Hematopoietic multipotent progenitor cell treated with erythropoietin and hydrocortisone succinate and interleukin-3 and kit ligand, for 4 days (in vitro differentiated cells): ENCODE measurements around the gene COL9A3.

Experiments used
- DNase-seq: peaks from one replicate; pipeline ENCODE4 v3.0.0-alpha.2; 2015

COL9A3 gene

DNA sequence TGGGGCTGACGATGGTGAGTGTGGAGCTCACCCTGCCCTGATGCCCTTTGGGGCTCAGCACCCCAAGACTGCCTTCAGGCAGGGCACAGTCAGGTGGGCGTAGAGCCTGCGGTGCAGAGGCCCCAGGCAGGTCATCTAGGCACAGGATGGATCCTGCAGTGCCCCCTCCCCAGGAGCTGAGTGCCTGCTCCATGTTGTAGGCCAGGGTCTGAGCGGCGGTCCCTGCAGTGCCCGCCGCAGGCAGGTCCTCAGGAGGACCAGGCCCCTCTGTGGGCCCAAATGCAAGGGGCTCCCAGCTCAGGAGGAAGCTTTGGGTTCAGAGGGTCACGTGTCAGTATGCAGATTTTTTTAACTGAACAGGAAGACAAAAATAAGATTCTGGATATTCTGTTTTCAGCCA is 17.8 kb upstream of the COL9A3 start:
- no peak for DNase-seq

DNA sequence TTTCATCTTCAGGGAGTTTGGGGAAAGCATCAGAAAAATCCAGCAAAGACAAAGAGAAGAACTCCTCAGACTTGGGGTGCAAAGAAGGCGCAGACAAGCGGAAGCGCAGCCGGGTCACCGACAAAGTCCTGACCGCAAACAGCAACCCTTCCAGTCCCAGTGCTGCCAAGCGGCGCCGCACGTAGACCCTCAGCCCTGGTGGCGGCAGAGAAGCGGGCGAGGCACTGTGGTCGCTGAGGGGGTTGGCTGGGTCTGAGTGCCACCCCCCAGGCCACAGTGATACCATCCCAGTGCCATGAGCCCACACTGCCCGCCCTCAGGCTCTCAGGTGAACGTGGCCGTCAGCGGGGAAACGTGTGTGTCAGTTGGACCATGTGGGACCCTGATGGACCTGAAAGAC is 17.4 kb upstream of the COL9A3 start:
- no peak for DNase-seq

DNA sequence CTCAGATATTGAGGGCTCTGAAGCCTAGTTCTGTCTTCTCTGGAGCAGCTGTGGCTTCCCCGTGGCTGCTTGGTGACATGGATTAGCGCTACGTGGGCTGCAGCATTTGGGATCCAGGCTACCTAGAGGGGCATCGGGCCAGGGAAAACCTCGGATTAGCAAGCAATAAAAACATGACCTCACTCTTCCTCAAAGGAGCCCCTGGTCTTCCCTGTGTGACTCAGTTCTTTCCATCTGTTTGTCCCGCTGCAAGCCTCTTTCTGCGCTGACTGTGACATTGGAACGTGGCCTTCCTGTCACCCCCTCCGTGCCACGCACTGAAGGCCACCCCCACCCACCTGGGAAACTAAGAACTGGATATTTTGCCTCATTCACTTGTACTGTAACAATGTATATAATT is 17.0 kb upstream of the COL9A3 start:
- DNase-seq, result no peak

DNA sequence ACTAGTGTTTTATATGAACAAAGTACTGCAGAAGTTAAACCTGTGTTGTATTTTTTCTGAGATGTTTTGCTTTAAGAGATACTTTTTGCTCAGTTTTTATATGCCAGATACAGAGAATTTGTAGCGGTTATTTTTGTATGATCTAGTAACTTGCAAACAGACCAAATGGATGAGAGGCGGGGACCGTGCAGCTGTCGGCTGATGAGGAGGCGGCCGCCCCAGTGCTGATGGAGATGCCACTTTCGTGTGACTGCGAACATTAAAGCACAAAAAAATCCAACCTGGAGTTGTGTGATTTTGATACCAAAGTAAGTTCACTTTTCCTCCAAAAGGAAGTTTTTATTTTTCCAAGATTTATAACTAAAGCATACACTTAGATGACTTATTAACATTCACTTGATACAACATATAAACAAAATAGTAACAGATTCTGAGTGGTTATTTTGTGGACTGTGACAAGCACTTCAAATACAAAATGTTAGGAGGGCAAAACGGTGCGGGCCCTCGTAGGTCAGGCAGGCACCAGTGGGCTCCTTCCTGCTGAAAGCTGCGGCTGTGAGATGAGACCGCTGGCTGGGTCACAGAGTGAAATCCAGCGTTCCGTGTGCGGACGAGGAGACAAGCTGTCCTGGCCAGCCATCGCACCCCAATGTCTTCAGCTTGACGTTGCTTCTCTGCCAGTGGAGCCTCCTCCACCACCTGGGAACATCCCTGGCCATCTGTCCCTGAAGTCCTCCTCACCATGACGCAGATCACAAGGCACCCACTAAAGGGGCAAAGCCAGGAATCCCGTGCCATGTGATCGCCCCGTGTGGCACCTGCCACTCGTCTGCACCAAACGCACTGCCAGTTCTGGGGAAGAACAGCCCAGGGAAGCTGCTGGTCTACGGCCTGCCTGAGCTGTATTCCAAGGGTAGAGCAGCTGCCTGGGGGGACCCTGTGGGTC is 16.3 kb upstream of the COL9A3 start:
- no peak for DNase-seq

DNA sequence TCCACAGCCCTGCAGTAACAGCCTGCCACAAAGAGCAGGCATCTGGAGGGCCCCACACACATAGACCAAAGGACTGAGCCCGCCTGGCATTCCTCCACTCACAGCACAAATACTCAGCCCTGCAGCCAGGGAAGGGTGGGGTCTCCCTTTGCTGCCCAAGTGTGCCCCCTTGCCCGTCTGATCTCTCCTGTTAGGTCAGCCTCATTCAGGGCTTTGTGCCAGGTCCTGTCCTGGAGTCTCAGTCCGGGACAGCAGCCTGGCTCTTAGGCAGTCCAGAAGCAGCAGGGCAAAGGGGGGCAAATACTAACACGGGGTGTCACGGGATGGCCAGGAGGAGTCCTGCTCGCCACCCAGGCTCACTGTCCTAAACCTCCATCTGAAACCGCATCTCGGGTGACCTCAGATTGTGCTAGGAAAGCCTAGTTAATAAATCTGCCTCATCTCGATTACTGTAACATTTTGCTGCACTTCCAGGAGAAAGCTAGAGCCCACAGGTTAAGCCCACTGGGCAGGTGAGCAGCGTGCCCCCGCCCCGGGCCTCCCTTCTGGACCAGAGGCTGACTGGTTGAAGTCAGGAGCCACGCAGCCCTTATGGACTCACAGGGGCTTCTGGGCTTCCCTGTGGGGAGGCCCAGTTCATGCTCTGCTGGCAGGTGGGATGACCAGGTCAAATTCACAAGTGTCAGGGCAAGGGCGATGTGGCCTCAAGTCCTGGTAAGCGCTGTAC is 15.4 kb upstream of the COL9A3 start:
- no peak for DNase-seq

DNA sequence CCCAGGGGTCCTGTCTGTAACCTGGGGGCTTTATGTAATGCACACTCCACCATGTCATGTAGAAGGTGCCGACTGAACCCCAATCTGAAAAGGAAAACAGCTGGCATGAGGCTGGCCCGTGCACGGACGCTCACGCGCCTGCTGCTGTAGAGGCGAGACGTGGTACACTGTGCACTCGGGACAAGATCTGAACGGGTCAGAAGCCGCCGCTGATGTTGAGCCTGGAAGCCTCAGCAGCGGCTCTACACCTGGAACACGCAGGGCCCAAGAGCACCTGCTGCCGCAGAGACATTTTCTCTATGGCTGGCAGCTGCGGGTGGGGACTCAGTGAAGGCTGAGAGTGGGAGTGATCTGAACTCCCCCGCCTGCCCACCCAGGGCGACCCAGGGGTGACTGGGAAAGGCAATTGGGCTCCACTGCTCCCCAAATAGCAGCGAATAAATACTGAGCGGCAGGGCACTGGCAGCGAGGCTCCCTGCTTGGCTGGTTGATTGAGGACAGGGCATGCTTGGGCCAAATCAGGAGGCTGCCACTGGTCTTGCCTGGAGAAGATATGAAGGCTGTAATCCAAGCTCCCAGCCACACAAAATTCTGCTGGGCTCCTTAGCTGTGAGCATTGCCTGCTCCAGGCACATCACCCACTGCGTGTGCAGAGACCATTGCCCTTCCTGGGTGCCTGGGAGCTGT is 14.7 kb upstream of the COL9A3 start:
- DNase-seq, result no peak

DNA sequence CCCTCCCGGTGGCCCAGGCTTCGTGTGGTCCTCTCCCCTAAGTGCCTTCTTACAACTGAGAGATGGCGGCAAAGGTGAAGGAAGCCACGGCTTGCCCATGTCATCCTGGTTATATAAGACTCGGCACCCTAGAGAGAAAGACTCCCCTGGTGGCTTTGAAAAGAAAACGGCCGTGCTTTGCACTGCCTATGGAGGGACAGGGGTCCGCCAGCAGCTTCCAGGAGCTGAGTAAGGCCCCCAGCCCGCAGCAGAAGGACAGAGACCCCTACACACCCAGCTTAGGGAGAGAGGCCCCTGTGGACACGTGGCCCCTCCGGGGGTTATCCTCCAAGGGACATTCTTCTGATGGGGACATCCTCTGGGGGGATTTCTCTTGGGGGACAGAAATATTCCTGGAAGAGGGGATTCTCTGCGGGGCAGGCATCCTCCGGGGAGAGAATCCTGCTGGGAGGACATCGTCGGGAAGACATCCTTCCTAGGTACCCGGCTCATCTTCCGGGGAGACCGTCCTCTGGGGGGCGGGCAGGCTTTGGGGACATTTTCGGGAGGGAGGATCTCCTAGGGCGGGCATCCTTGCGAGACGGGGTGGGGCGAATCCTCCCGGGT is 12.7 kb upstream of the COL9A3 start:
- DNase-seq, result peak; percentile 60

DNA sequence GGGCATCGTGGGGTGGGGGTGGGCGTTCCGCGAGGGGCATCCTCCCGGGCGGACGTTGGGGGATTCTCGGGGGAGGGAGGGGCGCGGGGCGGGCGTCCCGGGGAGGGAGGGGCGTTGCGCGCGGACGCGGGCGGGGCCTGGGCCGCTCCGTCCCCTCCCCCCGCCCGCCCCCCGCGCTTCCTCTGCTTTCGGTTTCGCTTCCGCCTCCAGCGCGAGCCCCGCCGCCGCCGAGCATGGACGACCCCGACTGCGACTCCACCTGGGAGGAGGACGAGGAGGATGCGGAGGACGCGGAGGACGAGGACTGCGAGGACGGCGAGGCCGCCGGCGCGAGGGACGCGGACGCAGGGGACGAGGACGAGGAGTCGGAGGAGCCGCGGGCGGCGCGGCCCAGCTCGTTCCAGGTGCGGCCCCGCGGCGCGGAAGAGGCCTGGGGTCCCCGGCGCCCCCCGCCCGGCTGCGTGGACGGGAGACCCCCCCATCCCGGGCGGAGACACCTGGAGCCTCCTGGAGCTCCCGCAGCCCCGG is 12.2 kb upstream of the COL9A3 start, which contains the start of gene OGFR:
Gene OGFR, plus strand, starts transcription at position 209 of the 528 bp plus-strand sequence. Its CDS starts 25 bp downstream, at position 234.
- peak; percentile 80 for DNase-seq

DNA sequence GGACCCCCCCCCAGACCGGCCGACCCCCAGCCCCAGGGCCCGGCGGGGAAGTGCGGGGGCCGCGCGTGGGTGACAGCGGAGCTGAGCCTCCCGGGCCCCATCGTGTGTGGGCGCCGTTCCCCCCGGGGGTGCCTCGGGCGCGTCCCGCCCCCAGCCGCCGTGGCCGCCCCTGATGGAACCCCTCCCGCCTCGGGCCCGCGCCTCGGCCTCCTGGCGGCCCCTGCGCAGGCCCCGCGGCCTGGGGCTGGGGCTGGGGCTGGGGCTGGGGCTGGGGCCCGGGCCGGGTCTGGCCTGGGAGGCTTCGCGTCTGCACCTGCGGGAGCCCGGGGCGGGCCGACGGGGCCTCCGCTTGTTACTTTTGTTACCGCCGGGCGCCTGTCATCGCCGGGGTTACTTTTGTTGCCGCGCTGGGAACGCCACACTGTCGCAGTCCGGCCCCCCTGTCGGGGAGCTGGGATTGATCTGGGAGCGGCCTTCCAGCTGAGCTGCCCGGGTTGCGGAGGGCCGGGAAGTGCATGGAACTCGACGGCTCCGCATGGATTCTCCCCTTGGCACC is 11.6 kb upstream of the COL9A3 start:
- no peak for DNase-seq

DNA sequence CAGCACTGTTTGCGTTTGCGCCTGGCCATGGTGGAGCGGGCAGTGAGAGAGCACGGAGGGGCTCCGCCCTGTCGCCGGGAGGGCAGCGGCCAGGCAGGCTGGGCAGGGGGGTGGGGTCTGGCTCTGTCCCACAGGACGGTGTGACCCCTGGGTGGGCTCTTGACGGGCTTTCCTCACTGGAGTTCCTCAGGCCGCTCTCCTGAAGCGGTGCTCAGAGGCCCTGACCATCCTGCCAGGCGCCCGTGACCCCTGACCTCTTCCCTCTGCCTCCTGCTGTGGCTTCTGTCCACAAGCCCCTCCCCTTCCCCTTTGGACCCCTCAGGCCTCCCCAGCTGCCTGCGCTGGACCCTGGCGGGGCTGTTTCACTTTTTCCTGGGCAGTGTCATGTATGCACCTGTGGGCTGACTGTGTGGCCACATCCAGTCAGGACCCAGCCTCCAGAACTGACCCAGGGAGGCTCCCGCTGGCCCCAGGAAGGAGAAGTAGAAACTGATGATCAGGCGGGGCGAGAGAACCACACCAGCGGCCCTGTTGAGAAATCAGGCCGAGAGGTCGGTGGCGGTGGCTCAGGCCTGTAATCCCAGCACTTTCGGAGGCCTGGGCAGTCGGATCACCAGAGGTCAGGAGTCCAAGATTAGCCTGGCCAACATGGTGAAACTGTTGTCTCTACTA is 11.0 kb upstream of the COL9A3 start:
- no peak for DNase-seq

DNA sequence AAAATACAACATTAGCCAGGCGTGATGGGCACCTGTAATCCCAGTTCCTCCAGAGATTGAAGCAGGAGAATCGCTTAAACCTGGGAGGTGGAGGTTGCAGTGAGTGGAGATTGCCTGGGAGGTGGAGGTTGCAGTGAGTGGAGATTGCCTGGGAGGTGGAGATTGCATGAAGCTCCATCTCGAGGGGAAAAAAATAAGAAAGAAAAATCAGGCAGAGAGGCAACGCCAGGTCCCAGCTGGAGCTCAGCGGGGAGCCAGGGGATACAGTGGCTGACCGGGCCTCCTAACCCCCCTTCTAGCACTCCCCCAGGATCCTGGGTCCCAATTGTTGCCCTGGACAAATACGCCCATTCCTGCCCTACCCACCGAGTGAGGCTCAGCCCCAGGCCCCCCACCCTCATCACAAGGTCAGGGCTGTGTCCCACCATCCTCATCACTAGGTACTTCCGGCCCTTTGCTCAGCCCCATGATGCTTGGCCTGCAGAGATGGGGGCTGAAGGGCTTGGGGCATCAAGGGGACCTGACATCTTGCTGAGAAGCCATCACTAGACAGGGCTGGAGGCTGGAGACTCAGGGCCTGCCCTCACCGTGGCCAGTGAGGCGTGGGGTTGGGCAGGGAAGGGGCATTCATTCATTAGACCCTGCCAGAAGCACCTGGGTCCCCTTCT is 10.3 kb upstream of the COL9A3 start:
- no peak for DNase-seq

DNA sequence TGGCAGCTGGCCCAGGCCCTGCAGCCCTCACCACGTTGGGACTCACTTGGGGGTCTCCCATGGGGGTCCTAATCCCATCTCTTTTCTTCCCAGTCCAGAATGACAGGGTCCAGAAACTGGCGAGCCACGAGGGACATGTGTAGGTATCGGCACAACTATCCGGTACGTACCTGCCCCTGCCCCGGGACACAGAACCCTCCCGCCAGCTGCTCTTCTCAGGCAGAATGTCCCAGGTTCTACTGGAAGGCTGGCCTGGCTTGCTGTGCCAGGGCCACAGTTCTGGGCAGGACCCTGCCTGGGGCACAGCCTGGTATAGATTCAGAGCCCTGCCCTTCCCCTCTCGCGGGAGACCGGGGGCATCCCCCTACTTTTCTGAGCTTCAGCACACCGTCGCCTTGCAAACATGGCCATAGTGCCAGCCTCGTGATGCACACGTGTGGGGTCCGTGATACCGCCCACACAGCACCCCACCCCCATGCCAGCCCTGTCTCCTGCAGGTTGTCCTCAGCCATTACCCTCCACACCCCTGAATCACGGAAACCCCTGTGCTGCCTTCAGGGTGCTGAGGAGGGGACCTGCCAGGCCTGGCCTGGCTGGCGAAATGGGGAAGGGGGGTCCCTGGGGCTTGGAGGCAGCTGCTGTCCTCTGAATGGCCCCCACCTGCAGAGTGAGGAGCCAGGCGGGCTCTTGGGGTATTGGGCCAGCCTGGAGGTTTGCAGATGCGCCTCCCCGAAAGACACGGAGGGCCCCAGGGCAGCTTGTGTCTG is 9.2 kb upstream of the COL9A3 start:
- no peak for DNase-seq

DNA sequence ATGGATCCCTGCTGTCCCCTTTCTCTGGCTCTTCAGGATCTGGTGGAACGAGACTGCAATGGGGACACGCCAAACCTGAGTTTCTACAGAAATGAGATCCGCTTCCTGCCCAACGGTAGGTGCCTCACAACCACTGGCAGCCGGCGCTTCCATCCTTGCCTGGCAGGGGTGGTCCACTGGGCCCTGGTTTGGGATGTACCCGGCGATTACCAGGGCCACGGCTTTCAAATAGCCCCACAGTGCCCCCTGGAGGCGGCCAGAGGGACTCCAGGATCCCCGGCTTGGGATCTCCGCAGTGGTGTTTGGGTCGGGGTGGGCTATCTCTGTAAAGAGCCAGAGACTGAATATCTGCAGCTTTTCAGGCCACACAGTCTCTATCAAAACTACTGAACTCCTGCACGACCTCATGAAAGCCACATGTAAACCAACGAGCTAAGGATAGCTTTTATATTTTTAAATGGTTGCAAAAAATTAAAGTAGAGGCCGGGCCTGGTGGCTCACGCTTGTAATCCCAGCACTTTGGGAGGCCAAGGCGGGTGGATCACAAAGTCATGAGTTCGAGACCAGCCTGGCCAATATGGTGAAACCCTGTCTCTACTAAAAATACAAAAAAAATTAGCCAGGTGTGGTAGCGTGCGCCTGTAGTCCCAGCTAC is 8.5 kb upstream of the COL9A3 start:
- DNase-seq, result peak; percentile 83

DNA sequence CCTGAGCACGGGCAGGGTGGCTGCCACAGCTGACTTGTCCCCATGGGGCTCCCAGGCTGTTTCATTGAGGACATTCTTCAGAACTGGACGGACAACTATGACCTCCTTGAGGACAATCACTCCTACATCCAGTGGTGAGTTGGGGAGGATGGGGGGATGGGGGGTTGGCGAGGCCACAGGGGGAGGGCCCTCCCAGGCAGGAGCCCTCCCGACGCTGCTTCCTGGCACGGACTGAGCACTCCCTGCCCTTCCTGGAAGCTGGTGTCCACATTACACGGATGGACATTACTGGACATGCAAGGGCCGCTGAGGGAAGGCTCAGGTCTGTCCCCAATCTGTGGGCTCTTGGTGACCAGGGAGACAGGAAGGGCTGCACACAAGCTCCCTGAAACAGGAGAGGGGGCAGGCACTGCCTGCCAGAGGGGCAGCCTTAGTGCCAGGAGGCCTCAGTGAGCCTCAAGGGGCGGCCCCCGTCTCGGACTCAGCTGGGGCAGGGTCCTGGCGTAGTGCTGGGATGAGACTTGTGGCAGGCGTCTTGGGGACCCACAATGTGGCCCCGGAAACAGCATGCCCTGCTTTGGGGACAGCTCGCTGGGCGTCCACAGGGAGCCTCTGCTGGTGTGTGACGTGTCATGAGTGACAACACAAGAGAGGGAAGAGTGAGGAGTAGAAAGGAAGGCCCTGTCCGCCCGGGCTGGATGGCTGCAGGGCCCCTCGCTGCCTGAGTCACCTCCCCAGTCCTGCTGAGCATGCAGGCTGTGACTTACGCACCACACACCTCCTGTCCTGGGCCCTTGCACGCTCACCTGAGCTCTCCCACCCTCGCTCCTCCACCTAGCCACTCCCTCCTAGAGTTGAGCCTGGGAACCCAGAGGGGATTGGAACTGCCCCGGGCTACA is 7.1 kb upstream of the COL9A3 start:
- no peak for DNase-seq

DNA sequence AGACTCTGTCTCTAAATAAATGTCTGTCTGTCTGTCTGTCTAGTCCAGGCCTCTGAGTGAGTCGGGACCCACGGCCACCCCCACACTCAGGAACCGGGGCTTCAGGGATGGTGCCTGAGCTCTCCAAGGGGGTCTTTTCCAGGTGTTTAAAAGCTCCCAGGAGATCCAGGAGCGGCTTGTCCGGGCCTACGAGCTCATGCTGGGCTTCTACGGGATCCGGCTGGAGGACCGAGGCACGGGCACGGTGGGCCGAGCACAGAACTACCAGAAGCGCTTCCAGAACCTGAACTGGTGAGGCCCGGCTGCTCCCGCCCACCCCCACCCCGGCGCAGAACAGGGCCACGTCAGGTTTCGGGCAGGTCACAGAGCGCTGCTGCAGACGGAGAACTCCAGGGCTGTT is 5.5 kb upstream of the COL9A3 start:
- no peak for DNase-seq

DNA sequence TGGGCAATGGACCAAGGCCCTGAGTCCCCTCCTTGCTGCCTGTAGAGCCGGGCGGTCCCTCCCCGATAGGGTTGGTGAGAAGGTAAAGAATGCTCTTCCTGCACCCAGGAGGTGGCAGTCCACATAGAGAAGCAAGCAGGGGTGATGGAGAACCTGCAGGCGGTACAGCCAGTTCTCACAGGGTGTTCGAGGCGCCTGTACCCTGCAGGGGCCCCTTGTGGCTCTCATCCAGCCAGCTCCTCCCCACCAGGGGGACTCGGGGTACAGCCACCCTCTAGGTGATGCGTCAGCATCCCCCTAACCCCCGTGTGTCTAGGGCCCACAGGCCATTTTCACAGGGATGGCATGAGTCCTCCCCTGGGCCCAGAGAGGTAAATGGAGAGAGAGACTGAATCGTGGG is 5.1 kb upstream of the COL9A3 start:
- no peak for DNase-seq

DNA sequence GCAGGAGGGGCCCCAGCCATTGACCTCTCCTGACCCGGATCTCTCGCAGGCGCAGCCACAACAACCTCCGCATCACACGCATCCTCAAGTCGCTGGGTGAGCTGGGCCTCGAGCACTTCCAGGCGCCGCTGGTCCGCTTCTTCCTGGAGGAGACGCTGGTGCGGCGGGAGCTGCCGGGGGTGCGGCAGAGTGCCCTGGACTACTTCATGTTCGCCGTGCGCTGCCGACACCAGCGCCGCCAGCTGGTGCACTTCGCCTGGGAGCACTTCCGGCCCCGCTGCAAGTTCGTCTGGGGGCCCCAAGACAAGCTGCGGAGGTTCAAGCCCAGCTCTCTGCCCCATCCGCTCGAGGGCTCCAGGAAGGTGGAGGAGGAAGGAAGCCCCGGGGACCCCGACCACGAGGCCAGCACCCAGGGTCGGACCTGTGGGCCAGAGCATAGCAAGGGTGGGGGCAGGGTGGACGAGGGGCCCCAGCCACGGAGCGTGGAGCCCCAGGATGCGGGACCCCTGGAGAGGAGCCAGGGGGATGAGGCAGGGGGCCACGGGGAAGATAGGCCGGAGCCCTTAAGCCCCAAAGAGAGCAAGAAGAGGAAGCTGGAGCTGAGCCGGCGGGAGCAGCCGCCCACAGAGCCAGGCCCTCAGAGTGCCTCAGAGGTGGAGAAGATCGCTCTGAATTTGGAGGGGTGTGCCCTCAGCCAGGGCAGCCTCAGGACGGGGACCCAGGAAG is 4.5 kb upstream of the COL9A3 start:
- no peak for DNase-seq

DNA sequence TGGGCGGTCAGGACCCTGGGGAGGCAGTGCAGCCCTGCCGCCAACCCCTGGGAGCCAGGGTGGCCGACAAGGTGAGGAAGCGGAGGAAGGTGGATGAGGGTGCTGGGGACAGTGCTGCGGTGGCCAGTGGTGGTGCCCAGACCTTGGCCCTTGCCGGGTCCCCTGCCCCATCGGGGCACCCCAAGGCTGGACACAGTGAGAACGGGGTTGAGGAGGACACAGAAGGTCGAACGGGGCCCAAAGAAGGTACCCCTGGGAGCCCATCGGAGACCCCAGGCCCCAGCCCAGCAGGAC is 4.0 kb upstream of the COL9A3 start:
- DNase-seq, result no peak
